Astrocyte (in vitro differentiated cells and primary cell): ENCODE data around the gene EML5.

ENCODE experiments used
- CTCF ChIP-seq: IDR thresholded peaks from 2 replicates; pipeline ENCODE4 v1.5.1; 2011; ENCODE audit warnings: low read depth, mild to moderate bottlenecking, inconsistent platforms, low read length, moderate library complexity; ENCODE audit not compliant: insufficient read depth
- EZH2 ChIP-seq: IDR thresholded peaks from 2 replicates; pipeline ENCODE4 v1.6.1; 2012; ENCODE audit warnings: mild to moderate bottlenecking, low read length, inconsistent platforms; ENCODE audit not compliant: insufficient read depth

GRCh38 chr14:88823968-88824313 is 31.2 kb upstream of the EML5 start:
- TF ChIP-seq EZH2: no peak
- no peak for TF ChIP-seq CTCF
